C4-2B (cell line): ENCODE results near the gene HGFAC.

Source experiments
- ZFX ChIP-seq: fragments of 450-650 bp; IDR thresholded peaks from 2 replicates; pipeline ENCODE4 v1.6.1; 2017
- TF ChIP-seq, protein P1 (sequence below): fragments of 450-650 bp; conservative IDR thresholded peaks from 2 replicates; pipeline ENCODE4 v1.5.1; 2017; ENCODE audit warnings: mild to moderate bottlenecking

- TF ChIP-seq, protein P1, sequence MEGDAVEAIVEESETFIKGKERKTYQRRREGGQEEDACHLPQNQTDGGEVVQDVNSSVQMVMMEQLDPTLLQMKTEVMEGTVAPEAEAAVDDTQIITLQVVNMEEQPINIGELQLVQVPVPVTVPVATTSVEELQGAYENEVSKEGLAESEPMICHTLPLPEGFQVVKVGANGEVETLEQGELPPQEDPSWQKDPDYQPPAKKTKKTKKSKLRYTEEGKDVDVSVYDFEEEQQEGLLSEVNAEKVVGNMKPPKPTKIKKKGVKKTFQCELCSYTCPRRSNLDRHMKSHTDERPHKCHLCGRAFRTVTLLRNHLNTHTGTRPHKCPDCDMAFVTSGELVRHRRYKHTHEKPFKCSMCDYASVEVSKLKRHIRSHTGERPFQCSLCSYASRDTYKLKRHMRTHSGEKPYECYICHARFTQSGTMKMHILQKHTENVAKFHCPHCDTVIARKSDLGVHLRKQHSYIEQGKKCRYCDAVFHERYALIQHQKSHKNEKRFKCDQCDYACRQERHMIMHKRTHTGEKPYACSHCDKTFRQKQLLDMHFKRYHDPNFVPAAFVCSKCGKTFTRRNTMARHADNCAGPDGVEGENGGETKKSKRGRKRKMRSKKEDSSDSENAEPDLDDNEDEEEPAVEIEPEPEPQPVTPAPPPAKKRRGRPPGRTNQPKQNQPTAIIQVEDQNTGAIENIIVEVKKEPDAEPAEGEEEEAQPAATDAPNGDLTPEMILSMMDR, result no peak
- no peak for TF ChIP-seq ZFX
These were observed 741 bp downstream of the HGFAC start for GRCh38 chr4:3442460-3442958.
